KG1 (cell line): Measurements from ENCODE around the gene PDIA2.
"Not testable (repeated sequence)": the region's sequence is repeated elsewhere in the genome, so short reads cannot be mapped to it uniquely, and the experiment has no call there.

Experiments
- DNase-seq: peaks from one replicate; lab custom pipeline; 2025; lab: John Stamatoyannopoulos, UW

The PDIA2 gene

DNA sequence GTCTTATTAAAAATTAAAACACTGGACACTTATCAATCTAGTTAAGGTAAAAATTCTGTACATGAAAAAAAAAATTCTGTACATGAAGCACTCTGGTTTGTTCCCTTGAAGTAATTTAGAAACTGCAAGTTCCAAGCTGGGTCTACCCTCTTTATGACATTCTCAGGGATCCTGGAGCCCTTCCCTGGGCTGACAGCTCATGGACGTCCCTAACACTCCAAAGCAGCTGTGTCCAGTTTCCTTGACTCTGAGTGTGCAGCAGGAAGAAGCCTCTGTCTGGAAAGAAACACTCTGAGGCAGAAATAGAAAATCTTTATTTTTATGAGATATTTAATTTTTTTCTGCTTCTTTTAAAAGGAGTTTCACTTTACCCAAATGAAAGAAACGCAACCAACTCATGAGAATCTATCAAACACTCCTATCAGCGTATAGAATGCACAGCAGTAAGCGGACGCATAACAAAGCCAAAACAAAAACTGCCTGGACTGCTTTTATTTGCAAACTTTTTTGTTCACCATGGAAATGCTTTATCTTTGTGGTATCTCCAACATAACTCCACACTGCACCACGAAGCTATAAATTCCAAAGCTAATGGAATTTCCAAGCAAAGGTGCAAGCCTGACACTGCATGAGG is 48.3 kb downstream of the PDIA2 start:
- DNase-seq, result not testable (repeated sequence)

DNA sequence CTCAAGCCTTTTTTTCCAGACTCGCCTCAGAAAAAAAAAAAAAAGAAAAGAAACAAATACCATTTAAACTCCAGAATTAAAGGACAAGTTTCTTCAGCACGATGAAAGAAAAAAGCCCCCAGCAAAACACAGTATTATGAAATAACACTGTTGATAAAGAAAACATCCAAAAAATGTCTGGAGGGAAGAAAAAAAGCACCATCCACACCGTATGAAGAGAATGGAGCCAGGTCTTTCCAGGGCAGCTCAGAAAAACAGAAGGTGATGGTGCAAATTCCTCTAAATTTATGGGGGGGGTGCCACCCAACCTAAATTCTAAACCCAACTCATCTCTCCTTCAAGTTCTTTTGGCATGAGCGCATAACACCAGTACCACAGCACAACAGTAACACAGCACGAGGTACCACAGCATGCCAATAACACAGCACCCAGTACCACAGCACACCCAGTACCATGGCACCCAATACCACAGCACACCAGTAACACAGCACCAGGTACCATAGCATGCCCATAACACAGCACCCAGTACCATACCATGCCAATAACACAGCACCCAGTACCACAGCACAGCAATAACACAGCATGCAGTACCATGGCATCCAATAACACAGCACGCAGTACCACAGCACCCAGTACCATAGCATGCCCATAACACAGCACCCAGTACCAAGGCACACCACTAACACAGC is 50.6 kb downstream of the PDIA2 start:
- no peak for DNase-seq

DNA sequence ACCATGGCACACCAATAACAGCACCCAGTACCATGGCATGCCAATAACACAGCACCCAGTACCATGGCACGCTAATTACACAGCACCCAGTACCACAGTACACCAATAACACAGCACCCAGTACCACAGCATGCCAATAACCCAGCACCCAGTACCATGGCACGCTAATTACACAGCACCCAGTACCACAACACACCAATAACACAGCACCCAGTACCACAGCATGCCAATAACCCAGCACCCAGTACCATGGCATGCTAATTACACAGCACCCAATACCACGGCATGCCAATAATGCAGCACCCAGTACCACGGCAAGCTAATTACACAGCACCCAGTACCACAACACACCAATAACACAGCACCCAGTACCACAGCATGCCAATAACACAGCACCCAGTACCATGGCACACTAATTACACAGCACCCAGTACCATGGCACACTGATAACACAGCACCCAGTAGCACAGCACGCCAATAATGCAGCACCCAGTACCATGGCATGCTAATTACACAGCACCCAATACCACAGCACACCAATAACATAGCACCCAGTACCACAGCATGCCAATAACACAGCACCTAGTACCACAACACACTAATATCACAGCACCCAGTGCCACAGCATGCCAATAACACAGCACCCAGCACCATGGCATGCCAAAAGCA is 51.3 kb downstream of the PDIA2 start:
- DNase-seq, result not testable (repeated sequence)

DNA sequence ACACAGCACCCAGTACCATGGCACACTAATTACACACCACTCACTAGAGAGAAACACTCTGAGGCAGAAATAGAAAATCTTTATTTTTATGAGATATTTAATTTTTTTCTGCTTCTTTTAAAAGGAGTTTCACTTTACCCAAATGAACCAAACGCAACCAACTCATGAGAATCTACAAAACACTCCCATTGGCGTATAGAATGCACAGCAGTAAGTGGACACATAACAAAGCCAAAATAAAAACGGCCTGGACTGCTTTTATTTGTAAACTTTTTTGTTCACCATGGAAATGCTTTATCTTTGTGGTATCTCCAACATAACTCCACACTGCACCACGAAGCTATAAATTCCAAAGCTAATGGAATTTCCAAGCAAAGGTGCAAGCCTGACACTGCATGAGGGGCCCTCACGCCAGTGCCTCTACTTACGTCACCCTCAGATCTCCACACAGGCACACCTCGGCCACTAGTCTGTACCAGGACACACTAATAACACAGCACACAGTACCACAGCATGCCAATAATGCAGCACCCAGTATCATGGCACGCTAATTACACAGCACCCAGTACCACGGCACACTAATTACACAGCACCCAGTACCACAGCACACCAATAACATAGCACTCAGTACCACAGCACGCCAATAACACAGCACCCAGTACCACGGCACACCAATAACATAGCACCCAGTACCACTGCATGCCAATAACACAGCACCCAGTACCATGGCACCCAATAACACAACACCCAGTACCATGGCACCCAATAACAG is 52.1 kb downstream of the PDIA2 start:
- DNase-seq, result not testable (repeated sequence)

DNA sequence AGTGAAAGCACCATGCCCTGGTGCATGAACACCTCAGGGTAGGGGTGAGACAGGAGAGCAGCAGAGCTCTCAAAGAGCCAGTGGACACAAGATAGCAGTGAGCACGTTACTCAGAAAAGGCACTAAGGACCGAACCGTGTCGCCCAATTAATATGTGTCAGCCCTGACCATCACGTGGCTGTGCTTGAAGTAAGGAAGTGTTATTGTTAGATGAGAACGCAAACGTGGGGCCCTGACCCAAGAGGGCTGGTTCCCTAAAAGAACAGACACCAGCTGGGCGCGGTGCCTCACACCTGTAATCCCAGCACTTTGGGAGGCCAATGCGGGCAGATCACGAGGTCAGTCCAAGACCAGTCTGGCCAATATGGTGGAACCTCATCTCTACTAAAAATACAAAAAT is 53.3 kb downstream of the PDIA2 start:
- DNase-seq, result no peak
